DOHH2 (cell line): Measurements from ENCODE around the gene SHISA6.

Experiments used
- H3F3A ChIP-seq: fragments of 200-600 bp; sonication (generic), shearing (Covaris generic); 2 replicates; pipeline ENCODE4 v1.6.0; 2016; ENCODE audit warnings: antibody characterized with exemption, mild to moderate bottlenecking; ENCODE audit not compliant: control insufficient read depth, insufficient read depth
- H3K27ac ChIP-seq: fragments of 200-600 bp; sonication (generic); 2 replicates; pipeline ENCODE4 v1.5.1; 2014; ENCODE audit warnings: low read depth, mild to moderate bottlenecking, low read length, moderate library complexity
- H3K27me3 ChIP-seq: fragments of 200-600 bp; sonication (generic); 2 replicates; pipeline ENCODE4 v1.6.1; 2014; ENCODE audit warnings: mild to moderate bottlenecking, low read length, mixed read lengths; ENCODE audit not compliant: control insufficient read depth
- H3K36me3 ChIP-seq: fragments of 200-600 bp; sonication (generic); 2 replicates; pipeline ENCODE4 v1.6.1; 2014; ENCODE audit warnings: mild to moderate bottlenecking, low read length, moderate library complexity, mixed read lengths; ENCODE audit not compliant: control insufficient read depth
- H3K4me1 ChIP-seq: fragments of 200-600 bp; sonication (generic); 2 replicates; pipeline ENCODE4 v1.6.1; 2014; ENCODE audit warnings: mild to moderate bottlenecking, low read length, mixed read lengths; ENCODE audit not compliant: control insufficient read depth
- H3K4me2 ChIP-seq: fragments of 200-600 bp; sonication (generic); 2 replicates; pipeline ENCODE4 v1.6.0; 2014; ENCODE audit warnings: mild to moderate bottlenecking, low read length, moderate library complexity
- H3K4me3 ChIP-seq: fragments of 200-600 bp; sonication (generic); 2 replicates; pipeline ENCODE4 v1.5.1; 2014; ENCODE audit warnings: mild to moderate bottlenecking, low read length, mixed read lengths
- H3K79me2 ChIP-seq: fragments of 200-600 bp; sonication (generic); 2 replicates; pipeline ENCODE4 v1.6.1; 2014; ENCODE audit warnings: mild to moderate bottlenecking, low read length, mixed read lengths; ENCODE audit not compliant: control insufficient read depth
- H3K9me2 ChIP-seq: fragments of 200-600 bp; sonication (generic); replicated peaks from 2 replicates; pipeline ENCODE4 v1.6.1; 2014; ENCODE audit warnings: mild to moderate bottlenecking, low read length, mixed read lengths; ENCODE audit not compliant: control insufficient read depth
- H3K9me3 ChIP-seq: fragments of 200-600 bp; sonication (generic); 2 replicates; pipeline ENCODE4 v1.6.1; 2014; ENCODE audit warnings: antibody characterized with exemption, low read length, mixed read lengths; ENCODE audit not compliant: control insufficient read depth, insufficient read depth
- H4K20me1 ChIP-seq: fragments of 200-600 bp; sonication (generic); 2 replicates; pipeline ENCODE4 v1.6.0; 2014; ENCODE audit warnings: low read depth, mild to moderate bottlenecking, antibody characterized with exemption, low read length, moderate library complexity; ENCODE audit not compliant: control insufficient read depth, insufficient read depth
- CTCF ChIP-seq: fragments of 200-600 bp; sonication (generic); IDR thresholded peaks from one replicate; pipeline ENCODE4 v1.5.1; 2014; ENCODE audit warnings: antibody characterized with exemption, mild to moderate bottlenecking, low read depth, low read length; ENCODE audit not compliant: poor library complexity, severe bottlenecking
- EZH2phosphoT487 ChIP-seq: fragments of 200-600 bp; sonication (generic); IDR thresholded peaks from 2 replicates; pipeline ENCODE4 v1.6.1; 2017; ENCODE audit warnings: borderline replicate concordance, mild to moderate bottlenecking, antibody characterized with exemption, low read length, moderate library complexity, mixed read lengths

Gene SHISA6

GRCh38 chr17:11565591-11565990, 324.6 kb downstream of the SHISA6 start:
- no peak overlapping the region for H3K4me2 ChIP-seq
- no peaks in the 10 kb centered on the region for H4K20me1 ChIP-seq
- H3K9me2 ChIP-seq: no peaks in the 10 kb centered on the region
- H3F3A ChIP-seq: no peaks in the 10 kb centered on the region
- no peaks in the 10 kb centered on the region for H3K79me2 ChIP-seq
- no peak for TF ChIP-seq EZH2phosphoT487
- TF ChIP-seq CTCF: no peak
- no peak overlapping the region for H3K27ac ChIP-seq
- no peaks in the 10 kb centered on the region for H3K9me3 ChIP-seq
- H3K36me3 ChIP-seq: no peaks in the 10 kb centered on the region
- no peak overlapping the region for H3K4me3 ChIP-seq
- H3K27me3 ChIP-seq: no peaks in the 10 kb centered on the region
- H3K4me1 ChIP-seq: no peaks in the 10 kb centered on the region

- Histone ChIP-seq H3K4me1 (no peaks in the 10 kb centered on the region), H3K27ac (no peak overlapping the region), H3K9me2 (no peaks in the 10 kb centered on the region), H3K79me2 (no peaks in the 10 kb centered on the region), H4K20me1 (no peaks in the 10 kb centered on the region), H3K4me2 (no peak overlapping the region), H3K27me3 (no peaks in the 10 kb centered on the region), H3K4me3 (no peak overlapping the region), H3K9me3 (peaks cover 3% of the 10 kb centered on the region; the same call in 1 of the 2 replicates), H3K36me3 (no peaks in the 10 kb centered on the region), H3F3A (no peaks in the 10 kb centered on the region)
- TF ChIP-seq EZH2phosphoT487 (no peak), CTCF (no peak)
Measured at GRCh38 chr17:11578998-11579397, 338.0 kb downstream of the SHISA6 start.

- no peaks in the 10 kb centered on the region for H3K9me2 ChIP-seq
- H3K4me2 ChIP-seq: no peak overlapping the region
- peaks cover 3% of the 10 kb centered on the region; the same call in 1 of the 2 replicates for H3K9me3 ChIP-seq
- no peaks in the 10 kb centered on the region for H3F3A ChIP-seq
- no peaks in the 10 kb centered on the region for H3K27me3 ChIP-seq
- TF ChIP-seq CTCF (no peak), EZH2phosphoT487 (no peak)
- no peaks in the 10 kb centered on the region for H3K79me2 ChIP-seq
- no peaks in the 10 kb centered on the region for H4K20me1 ChIP-seq
- H3K4me1 ChIP-seq: no peaks in the 10 kb centered on the region
- no peak overlapping the region for H3K27ac ChIP-seq
- no peak overlapping the region for H3K4me3 ChIP-seq
- no peaks in the 10 kb centered on the region for H3K36me3 ChIP-seq
Measured at GRCh38 chr17:11580677-11581076, 339.7 kb downstream of the SHISA6 start.

GRCh38 chr17:11582217-11582616, 341.2 kb downstream of the SHISA6 start:
- no peaks in the 10 kb centered on the region for H3F3A ChIP-seq
- no peaks in the 10 kb centered on the region for H3K9me2 ChIP-seq
- peaks cover 3% of the 10 kb centered on the region; the same call in 1 of the 2 replicates for H3K9me3 ChIP-seq
- no peaks in the 10 kb centered on the region for H3K27me3 ChIP-seq
- no peaks in the 10 kb centered on the region for H3K36me3 ChIP-seq
- no peak overlapping the region for H3K4me2 ChIP-seq
- no peak for TF ChIP-seq EZH2phosphoT487
- no peak for TF ChIP-seq CTCF
- no peaks in the 10 kb centered on the region for H3K79me2 ChIP-seq
- H4K20me1 ChIP-seq: no peaks in the 10 kb centered on the region
- no peak overlapping the region for H3K27ac ChIP-seq
- no peak overlapping the region for H3K4me3 ChIP-seq
- H3K4me1 ChIP-seq: no peaks in the 10 kb centered on the region
